Measurements from ENCODE around the gene RNF113B. TPM values are rescaled to one million over a fixed set of nuclear protein-coding genes. Genes with fewer than 3 reads are reported as not detected.

Gene RNF113B
- total RNA-seq, 1 donor from 2014 or later, result not detected

DNA sequence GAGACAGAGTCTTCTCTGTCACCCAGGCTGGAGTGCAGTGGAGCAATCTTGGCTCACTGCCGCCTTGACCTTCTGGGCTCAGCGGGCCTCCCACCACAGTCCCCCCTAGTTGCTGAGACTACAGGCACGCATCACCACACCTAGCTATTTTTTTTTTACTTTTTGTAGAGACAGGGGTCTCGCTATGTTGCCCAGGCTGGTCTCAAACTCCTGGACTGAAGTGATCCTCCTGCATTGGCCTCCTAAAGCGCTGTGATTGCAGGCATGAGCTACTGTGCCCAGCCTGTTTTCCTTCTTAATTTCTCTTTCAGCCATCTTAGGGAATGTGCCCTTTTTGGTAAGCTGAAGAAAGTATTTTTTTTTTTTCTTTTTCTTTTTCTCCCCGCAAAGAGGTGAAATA lies 42.6 kb upstream of the RNF113B start:
- TF ChIP-seq, protein P1, sequence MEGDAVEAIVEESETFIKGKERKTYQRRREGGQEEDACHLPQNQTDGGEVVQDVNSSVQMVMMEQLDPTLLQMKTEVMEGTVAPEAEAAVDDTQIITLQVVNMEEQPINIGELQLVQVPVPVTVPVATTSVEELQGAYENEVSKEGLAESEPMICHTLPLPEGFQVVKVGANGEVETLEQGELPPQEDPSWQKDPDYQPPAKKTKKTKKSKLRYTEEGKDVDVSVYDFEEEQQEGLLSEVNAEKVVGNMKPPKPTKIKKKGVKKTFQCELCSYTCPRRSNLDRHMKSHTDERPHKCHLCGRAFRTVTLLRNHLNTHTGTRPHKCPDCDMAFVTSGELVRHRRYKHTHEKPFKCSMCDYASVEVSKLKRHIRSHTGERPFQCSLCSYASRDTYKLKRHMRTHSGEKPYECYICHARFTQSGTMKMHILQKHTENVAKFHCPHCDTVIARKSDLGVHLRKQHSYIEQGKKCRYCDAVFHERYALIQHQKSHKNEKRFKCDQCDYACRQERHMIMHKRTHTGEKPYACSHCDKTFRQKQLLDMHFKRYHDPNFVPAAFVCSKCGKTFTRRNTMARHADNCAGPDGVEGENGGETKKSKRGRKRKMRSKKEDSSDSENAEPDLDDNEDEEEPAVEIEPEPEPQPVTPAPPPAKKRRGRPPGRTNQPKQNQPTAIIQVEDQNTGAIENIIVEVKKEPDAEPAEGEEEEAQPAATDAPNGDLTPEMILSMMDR (conservative IDR thresholded peaks at IDR 0.05), result no peak
- peak overlapping the region; percentile 26 for H3K4me3 Mint-ChIP-seq
- DNase-seq (ENCODE audit: extremely low spot score, unreplicated experiment), result no peak
- peaks cover 4% of the 10 kb centered on the region for H3K9me3 Mint-ChIP-seq
- H3K4me1 Mint-ChIP-seq (ENCODE audit: unreplicated experiment), result peaks cover 69% of the 10 kb centered on the region
- no peaks in the 10 kb centered on the region for H3K27me3 Mint-ChIP-seq
- H3K36me3 Mint-ChIP-seq, result peaks cover 15% of the 10 kb centered on the region
- H3K27ac Mint-ChIP-seq, result peak overlapping the region; percentile 50

DNA sequence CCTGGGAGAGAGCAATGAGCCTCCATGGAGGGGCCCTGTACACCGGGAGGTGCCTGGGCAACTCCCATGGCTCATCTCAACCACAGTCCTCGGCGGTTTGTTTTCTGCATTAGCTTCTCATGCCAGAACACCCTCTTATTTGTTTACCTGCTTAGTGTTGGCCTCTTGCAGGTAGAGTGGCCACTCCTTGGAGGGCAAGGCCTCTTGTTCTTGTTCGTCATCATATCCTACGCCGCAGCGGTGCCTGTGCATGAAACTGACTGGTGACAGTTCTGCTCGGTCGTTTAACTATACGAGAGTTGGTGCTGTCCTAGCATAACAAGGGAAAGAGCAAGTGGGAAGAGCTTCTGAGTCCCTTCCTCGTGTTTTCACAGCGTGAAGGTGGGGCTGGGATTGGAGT lies 40.5 kb upstream of the RNF113B start:
- Mint-ChIP-seq H3K9me3 (no peaks in the 10 kb centered on the region), H3K27me3 (no peaks in the 10 kb centered on the region), H3K36me3 (peaks cover 26% of the 10 kb centered on the region), H3K27ac (no peak overlapping the region), H3K4me1 (ENCODE audit: unreplicated experiment) (peaks cover 82% of the 10 kb centered on the region), H3K4me3 (no peak overlapping the region)
- DNase-seq (ENCODE audit: extremely low spot score, unreplicated experiment), result no peak
- TF ChIP-seq, protein P1 (conservative IDR thresholded peaks at IDR 0.05), result no peak

DNA sequence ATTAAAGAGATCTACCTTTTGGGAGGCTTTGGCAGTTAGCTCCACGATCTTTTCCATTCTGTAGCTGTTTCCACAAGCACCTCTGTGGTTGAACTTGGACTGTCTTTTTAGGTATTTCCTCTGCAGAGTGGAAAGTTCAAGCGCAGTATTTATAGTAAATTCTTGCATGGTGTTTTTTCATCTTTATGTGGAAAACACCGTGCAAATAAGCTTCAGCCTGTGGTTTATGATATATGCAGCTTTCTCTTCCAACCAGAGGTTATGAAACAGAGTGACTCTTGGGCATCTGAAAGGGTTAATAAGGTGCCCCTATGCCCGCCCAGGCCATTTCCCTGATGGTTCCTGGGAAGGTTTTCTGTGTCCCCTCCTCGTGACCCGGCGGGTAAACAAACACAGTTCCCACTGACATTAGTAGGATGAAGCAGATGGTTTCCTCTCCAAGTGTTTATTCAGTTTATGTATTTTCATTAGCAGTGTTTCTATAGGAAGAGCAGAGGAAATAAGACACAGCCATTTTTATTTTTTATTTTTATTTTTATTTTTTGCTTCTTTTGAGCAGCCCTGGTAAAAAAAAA lies 39.7 kb upstream of the RNF113B start:
- TF ChIP-seq, protein P1 (conservative IDR thresholded peaks at IDR 0.05), result no peak
- H3K36me3 Mint-ChIP-seq, result peaks cover 28% of the 10 kb centered on the region
- peaks cover 81% of the 10 kb centered on the region for H3K4me1 Mint-ChIP-seq (ENCODE audit: unreplicated experiment)
- no peaks in the 10 kb centered on the region for H3K27me3 Mint-ChIP-seq
- peak overlapping the region; percentile 72 for H3K27ac Mint-ChIP-seq
- H3K4me3 Mint-ChIP-seq, result peak overlapping the region; percentile 69
- no peak for DNase-seq (ENCODE audit: extremely low spot score, unreplicated experiment)
- no peaks in the 10 kb centered on the region for H3K9me3 Mint-ChIP-seq

DNA sequence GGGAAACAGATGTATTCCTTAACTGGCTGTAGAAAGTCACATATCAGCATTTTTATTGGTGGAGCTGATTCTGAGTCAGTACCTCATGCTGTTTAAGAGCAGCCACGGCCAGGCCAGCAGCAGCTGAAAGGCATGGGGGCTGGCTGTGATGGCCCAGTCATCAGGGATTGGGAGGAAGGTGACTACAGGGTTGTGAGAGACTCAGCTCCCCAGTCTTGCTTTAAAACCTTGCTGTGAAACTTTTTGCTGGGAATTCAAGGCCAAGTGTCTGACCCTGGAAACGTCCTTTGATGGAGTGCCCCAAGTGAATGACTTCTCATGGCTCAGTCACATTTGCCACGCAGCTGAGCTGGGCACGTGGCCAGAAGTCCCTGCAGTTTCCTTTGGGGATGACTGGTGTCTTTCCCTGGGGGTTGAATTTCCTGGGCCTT lies 39.1 kb upstream of the RNF113B start:
- no peak for DNase-seq (ENCODE audit: extremely low spot score, unreplicated experiment)
- Mint-ChIP-seq H3K27me3 (no peaks in the 10 kb centered on the region), H3K4me1 (ENCODE audit: unreplicated experiment) (peaks cover 81% of the 10 kb centered on the region), H3K27ac (peak overlapping the region; percentile 90), H3K36me3 (peaks cover 32% of the 10 kb centered on the region), H3K9me3 (peaks cover 5% of the 10 kb centered on the region), H3K4me3 (no peak overlapping the region)
- TF ChIP-seq, protein P1 (conservative IDR thresholded peaks at IDR 0.05), result no peak

DNA sequence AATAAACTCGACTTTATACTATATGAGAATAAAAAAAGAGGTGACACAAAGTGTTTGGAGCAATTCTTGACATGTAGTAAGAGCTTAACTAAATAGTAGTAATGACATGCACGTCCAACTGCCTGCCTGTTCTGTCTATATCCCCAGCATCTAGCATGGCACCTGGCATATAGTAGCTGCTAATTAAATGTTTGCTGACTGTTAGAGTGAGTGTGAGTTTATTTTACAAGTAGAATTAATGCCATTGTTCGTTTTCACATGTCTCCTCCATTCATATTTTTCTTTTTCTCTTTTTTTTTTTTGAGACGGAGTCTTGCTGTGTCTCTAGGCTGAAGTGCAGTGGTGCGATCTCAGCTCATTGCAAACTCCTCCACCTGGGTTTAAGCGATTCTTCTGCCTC lies 38.4 kb upstream of the RNF113B start:
- no peak overlapping the region for H3K4me3 Mint-ChIP-seq
- H3K27ac Mint-ChIP-seq, result peak overlapping the region; percentile 90
- peaks cover 74% of the 10 kb centered on the region for H3K4me1 Mint-ChIP-seq (ENCODE audit: unreplicated experiment)
- no peak for DNase-seq (ENCODE audit: extremely low spot score, unreplicated experiment)
- no peaks in the 10 kb centered on the region for H3K27me3 Mint-ChIP-seq
- peaks cover 37% of the 10 kb centered on the region for H3K36me3 Mint-ChIP-seq
- TF ChIP-seq, protein P1 (conservative IDR thresholded peaks at IDR 0.05), result no peak
- H3K9me3 Mint-ChIP-seq, result peaks cover 5% of the 10 kb centered on the region
